ENCODE results near the gene GRN. TPM values are rescaled to one million over a fixed set of nuclear protein-coding genes. Genes with fewer than 3 reads are reported as not detected.

The GRN gene
- total and polyA plus RNA-seq, 9 of the 15 experiments (the other 6 are each of a cell fraction or from before 2014, with no cell fraction given) = 5.4 to 75.3 (median 20.7) TPM

- TF ChIP-seq PHF20 (IDR thresholded peaks at IDR 0.05; ENCODE audit: partially characterized antibody) = no peak
- TF ChIP-seq RAD51 (IDR thresholded peaks at IDR 0.05; ENCODE audit: borderline replicate concordance, low read depth) = no peak
- TF ChIP-seq POU5F1 (IDR thresholded peaks at IDR 0.05; ENCODE audit: borderline replicate concordance, low read depth, low read length, partially characterized antibody) = no peak
- no peak for TF ChIP-seq BRD4 (IDR thresholded peaks at IDR 0.05)
- no peak for TF ChIP-seq KDM1A (IDR thresholded peaks at IDR 0.05)
- no peak for TF ChIP-seq STAT5B (CRISPR knock-in tag; IDR thresholded peaks at IDR 0.05)
- TF ChIP-seq NFIC (IDR thresholded peaks at IDR 0.05) = 0 out of 2 replicates have a peak, but pooled peaks have one; percentile 10
- no peak for TF ChIP-seq THRA (IDR thresholded peaks at IDR 0.05)
- TF ChIP-seq EZH2 (IDR thresholded peaks at IDR 0.05; ENCODE audit: borderline replicate concordance, low read depth, low read length) = no peak
- TF ChIP-seq BCOR (IDR thresholded peaks at IDR 0.05) = no peak
- no peak for TF ChIP-seq ZFP36 (IDR thresholded peaks at IDR 0.05; ENCODE audit: low read depth, low read length, partially characterized antibody)
- peak; percentile 48; the same call in 1 of the 2 replicates for TF ChIP-seq RBFOX2 (IDR thresholded peaks at IDR 0.05; ENCODE audit: low read depth, low read length)
- no peak for TF ChIP-seq ZNF766 (CRISPR knock-in tag; conservative IDR thresholded peaks at IDR 0.05)
- TF ChIP-seq EGR1 (conservative IDR thresholded peaks at IDR 0.05) = no peak
- no peak for TF ChIP-seq GTF2A2 (tag; IDR thresholded peaks at IDR 0.05)
- TF ChIP-seq TSC22D4 (tag; IDR thresholded peaks at IDR 0.05) = no peak
- TF ChIP-seq ASH1L (IDR thresholded peaks at IDR 0.05; ENCODE audit: borderline replicate concordance, low read depth, partially characterized antibody) = no peak
- no peak for TF ChIP-seq GTF2F1 (IDR thresholded peaks at IDR 0.05; ENCODE audit: low read depth, low read length)
- TF ChIP-seq ZNF12 (CRISPR knock-in tag; IDR thresholded peaks at IDR 0.05) = no peak
- no peak for TF ChIP-seq GABPA (tag; conservative IDR thresholded peaks at IDR 0.05; ENCODE audit: low read depth)
- no peak for TF ChIP-seq ZBTB17 (CRISPR knock-in tag; IDR thresholded peaks at IDR 0.05)
- TF ChIP-seq COPS2 (conservative IDR thresholded peaks at IDR 0.05) = no peak
- TF ChIP-seq ZNF408 (CRISPR knock-in tag; IDR thresholded peaks at IDR 0.05; ENCODE audit: low read depth) = no peak
- TF ChIP-seq ZNF280B (CRISPR knock-in tag; IDR thresholded peaks at IDR 0.05) = no peak
- TF ChIP-seq THRAP3 (IDR thresholded peaks at IDR 0.05; ENCODE audit: borderline replicate concordance) = no peak
- TF ChIP-seq CBX2 (IDR thresholded peaks at IDR 0.05; ENCODE audit: insufficient read depth, low read length, poor library complexity, severe bottlenecking) = no peak
- no peak for TF ChIP-seq NR1H2 (CRISPR knock-in tag; IDR thresholded peaks at IDR 0.05)
- peak; percentile 82 to 87 (median 86) for TF ChIP-seq CTCF (IDR thresholded peaks at IDR 0.05 in 2 of 3, conservative IDR thresholded peaks at IDR 0.05 in 1 of 3; ENCODE audit: insufficient read depth in 2 of 3, low read depth in 1 of 3, low read length in 3 of 3)
Measured at GRCh38 chr17:44350733-44351226, 5.7 kb downstream of the GRN start (continued).

Measured in K562 (cell line).